H1 (cell line): ENCODE data around the gene AQP2. TPM values are rescaled to one million over a fixed set of nuclear protein-coding genes. Genes with fewer than 3 reads are reported as not detected.

Experiments
- JUND ChIP-seq: IDR thresholded peaks from 2 replicates; pipeline ENCODE4 v1.6.1; 2011; ENCODE audit warnings: mild to moderate bottlenecking, improper control_type of control experiment, low read length
- MAFK ChIP-seq: IDR thresholded peaks from 2 replicates; pipeline ENCODE4 v1.6.1; 2012; ENCODE audit warnings: low read depth, mild to moderate bottlenecking, improper control_type of control experiment, low read length
- POLR2AphosphoS5 ChIP-seq: IDR thresholded peaks from 2 replicates; pipeline ENCODE4 v1.6.1; 2011; ENCODE audit warnings: low read depth, low read length
- SIX5 ChIP-seq: IDR thresholded peaks from 2 replicates; pipeline ENCODE4 v1.6.1; 2011; ENCODE audit warnings: mild to moderate bottlenecking, low read depth, low read length
- SUZ12 ChIP-seq: fragments of 200-600 bp; sonication (generic); IDR thresholded peaks from 2 replicates; pipeline ENCODE4 v1.6.1; 2012; ENCODE audit warnings: mild to moderate bottlenecking, inconsistent platforms, low read length, moderate library complexity, mixed read lengths
- TAF1 ChIP-seq: IDR thresholded peaks from 2 replicates; pipeline ENCODE4 v1.6.1; 2011; ENCODE audit warnings: mild to moderate bottlenecking, low read depth, low read length
- polyA plus RNA-seq, 7 experiments: library from polyadenylated mRNA; depleted of rRNA in 3 of 7; stranded (reverse) in 5 of 7; unstranded in 2 of 7; fragments of >200 nt in 5 of 7; fragments of 200-250 nt in 2 of 7; gene quantifications; 1 replicate in 5 of 7; 2 replicates in 1 of 7; 4 replicates in 1 of 7; pipeline versions ENCODE4 v1.2.1 to v1.2.3, GENCODE V29; 2011 to 2013; ENCODE audit warnings: missing spikeins in 2 of 7, mixed read lengths in 2 of 7
- total RNA-seq: library from RNA; stranded (reverse); fragmentation: NEBNext Ultra II Directional; extraction: Animal tissue kit (Norgen Biotek cat#: 25700); gene quantifications from 2 replicates; pipeline ENCODE4 v1.2.1, GENCODE V29; 2021
- TF ChIP-seq, protein P1 (sequence below): IDR thresholded peaks from 2 replicates; pipeline ENCODE4 v1.6.1; 2012; ENCODE audit warnings: inconsistent platforms

AQP2 gene
- total and polyA plus RNA-seq, 2 of the 8 experiments (the other 6 are each of a cell fraction or from before 2014, with no cell fraction given): not detected

DNA sequence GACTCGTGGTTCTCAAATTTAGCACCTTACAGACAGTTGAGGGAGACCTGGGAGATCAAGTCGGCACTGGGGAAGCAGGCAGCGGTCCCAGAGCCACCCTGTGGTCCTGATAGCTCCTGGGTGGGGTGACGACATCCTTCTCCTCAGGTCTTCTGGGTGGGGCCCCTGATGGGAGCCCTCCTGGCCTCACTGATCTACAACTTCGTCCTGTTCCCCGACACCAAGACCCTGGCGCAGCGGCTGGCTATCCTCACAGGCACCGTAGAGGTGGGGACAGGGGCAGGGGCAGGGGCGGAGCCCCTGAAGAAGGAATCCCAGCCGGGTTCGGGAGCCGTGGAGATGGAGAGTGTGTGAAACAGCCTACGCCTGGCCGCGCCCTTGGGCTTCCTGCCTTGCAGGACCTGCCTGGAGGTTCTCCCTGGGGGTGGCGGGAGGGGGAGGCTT lies 24.8 kb downstream of the AQP2 start (continued):
- no peak for TF ChIP-seq TAF1
- TF ChIP-seq, protein P1, sequence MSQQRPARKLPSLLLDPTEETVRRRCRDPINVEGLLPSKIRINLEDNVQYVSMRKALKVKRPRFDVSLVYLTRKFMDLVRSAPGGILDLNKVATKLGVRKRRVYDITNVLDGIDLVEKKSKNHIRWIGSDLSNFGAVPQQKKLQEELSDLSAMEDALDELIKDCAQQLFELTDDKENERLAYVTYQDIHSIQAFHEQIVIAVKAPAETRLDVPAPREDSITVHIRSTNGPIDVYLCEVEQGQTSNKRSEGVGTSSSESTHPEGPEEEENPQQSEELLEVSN: no peak
- TF ChIP-seq POLR2AphosphoS5: no peak
- no peak for TF ChIP-seq SIX5
- TF ChIP-seq JUND: no peak
- no peak for TF ChIP-seq MAFK
- TF ChIP-seq SUZ12: no peak
